Progenitor cell of endocrine pancreas (in vitro differentiated cells): ENCODE measurements around the gene NLRP14. TPM values are rescaled to one million over a fixed set of nuclear protein-coding genes. Genes with fewer than 3 reads are reported as not detected.

ENCODE experiments used
- DNase-seq: peaks from one replicate; pipeline ENCODE4 v3.0.0; 2021; ENCODE audit warnings: low spot score; ENCODE audit not compliant: unreplicated experiment
- H3K27ac Mint-ChIP-seq: 2 replicates; pipeline ENCODE4 v1.8.0; 2021; ENCODE audit warnings: mild to moderate bottlenecking, moderate library complexity, mixed read lengths
- H3K27me3 Mint-ChIP-seq: 2 replicates; pipeline ENCODE4 v1.8.0; 2021; ENCODE audit warnings: mixed read lengths
- H3K36me3 Mint-ChIP-seq: 2 replicates; pipeline ENCODE4 v1.8.0; 2022; ENCODE audit warnings: mixed read lengths; ENCODE audit not compliant: insufficient read depth
- H3K4me1 Mint-ChIP-seq: 2 replicates; pipeline ENCODE4 v1.8.0; 2021; ENCODE audit warnings: low read depth, mixed read lengths
- H3K4me3 Mint-ChIP-seq: 2 replicates; pipeline ENCODE4 v1.8.0; 2021; ENCODE audit warnings: low read depth, mild to moderate bottlenecking, moderate library complexity, mixed read lengths
- H3K9me3 Mint-ChIP-seq: 2 replicates; pipeline ENCODE4 v1.8.0; 2021; ENCODE audit warnings: low read depth, mixed read lengths
- total RNA-seq: library from RNA; stranded (reverse); gene quantifications from 2 replicates; pipeline ENCODE4 v1.2.1, GENCODE V29; 2021
- TF ChIP-seq, protein P1 (sequence below): fragments of 200-600 bp; sonication (generic); IDR thresholded peaks from one replicate; pipeline ENCODE4 v1.5.0; 2021; ENCODE audit warnings: antibody characterized with exemption, mild to moderate bottlenecking; ENCODE audit not compliant: unreplicated experiment

Gene NLRP14
- total RNA-seq, 1 donor from 2014 or later = 0.26 TPM

DNA sequence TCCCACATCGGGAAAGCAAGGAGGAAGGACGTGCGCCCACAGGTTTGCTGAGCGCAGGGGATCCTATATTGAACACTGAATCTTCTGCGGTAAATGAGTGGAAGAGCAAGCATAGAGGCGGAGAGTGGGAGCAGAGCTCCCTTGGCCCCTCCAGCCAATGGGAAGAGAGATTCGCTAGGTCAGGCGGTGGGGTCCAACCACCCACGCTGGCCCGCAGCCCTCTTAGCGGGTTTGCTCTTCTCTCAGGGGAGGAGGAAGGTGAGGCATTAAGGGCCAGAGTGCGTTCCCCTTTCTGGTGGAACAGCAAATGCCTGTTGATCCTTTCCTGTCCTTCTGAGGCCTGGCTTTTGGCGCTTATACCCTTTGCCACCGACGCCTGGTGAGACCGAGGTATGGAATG, 10.6 kb downstream of the NLRP14 start:
- DNase-seq = no peak
- Mint-ChIP-seq H3K9me3 (no peaks in the 10 kb centered on the region), H3K4me3 (no peak overlapping the region), H3K36me3 (no peaks in the 10 kb centered on the region), H3K27ac (no peak overlapping the region), H3K27me3 (peaks cover 14% of the 10 kb centered on the region), H3K4me1 (peaks cover 2% of the 10 kb centered on the region)
- TF ChIP-seq, protein P1, sequence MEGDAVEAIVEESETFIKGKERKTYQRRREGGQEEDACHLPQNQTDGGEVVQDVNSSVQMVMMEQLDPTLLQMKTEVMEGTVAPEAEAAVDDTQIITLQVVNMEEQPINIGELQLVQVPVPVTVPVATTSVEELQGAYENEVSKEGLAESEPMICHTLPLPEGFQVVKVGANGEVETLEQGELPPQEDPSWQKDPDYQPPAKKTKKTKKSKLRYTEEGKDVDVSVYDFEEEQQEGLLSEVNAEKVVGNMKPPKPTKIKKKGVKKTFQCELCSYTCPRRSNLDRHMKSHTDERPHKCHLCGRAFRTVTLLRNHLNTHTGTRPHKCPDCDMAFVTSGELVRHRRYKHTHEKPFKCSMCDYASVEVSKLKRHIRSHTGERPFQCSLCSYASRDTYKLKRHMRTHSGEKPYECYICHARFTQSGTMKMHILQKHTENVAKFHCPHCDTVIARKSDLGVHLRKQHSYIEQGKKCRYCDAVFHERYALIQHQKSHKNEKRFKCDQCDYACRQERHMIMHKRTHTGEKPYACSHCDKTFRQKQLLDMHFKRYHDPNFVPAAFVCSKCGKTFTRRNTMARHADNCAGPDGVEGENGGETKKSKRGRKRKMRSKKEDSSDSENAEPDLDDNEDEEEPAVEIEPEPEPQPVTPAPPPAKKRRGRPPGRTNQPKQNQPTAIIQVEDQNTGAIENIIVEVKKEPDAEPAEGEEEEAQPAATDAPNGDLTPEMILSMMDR = no peak

DNA sequence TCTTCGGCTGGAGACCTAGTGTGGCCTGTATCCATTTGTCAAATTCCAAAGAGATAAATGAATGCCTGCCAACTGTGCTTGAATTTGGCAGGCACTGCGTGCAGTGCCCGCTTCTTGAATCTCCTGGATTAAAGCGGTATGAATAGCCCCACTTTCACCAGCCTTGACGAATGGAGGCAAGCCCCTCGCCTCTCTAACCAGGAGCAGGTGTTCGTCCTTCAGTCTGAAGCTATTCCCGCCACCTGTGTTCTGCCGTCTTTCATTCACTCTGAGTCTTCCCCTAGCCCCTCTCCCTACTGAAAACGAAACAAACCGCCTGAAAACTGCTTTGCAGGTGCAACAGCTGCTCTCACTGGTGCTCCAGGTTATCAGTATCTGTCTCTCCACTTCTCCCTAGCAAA, 11.2 kb downstream of the NLRP14 start:
- H3K4me3 Mint-ChIP-seq = no peak overlapping the region
- no peak for DNase-seq
- H3K27ac Mint-ChIP-seq = no peak overlapping the region
- TF ChIP-seq, protein P1 = no peak
- peaks cover 2% of the 10 kb centered on the region for H3K4me1 Mint-ChIP-seq
- peaks cover 11% of the 10 kb centered on the region for H3K27me3 Mint-ChIP-seq
- H3K36me3 Mint-ChIP-seq = no peaks in the 10 kb centered on the region
- H3K9me3 Mint-ChIP-seq = no peaks in the 10 kb centered on the region

DNA sequence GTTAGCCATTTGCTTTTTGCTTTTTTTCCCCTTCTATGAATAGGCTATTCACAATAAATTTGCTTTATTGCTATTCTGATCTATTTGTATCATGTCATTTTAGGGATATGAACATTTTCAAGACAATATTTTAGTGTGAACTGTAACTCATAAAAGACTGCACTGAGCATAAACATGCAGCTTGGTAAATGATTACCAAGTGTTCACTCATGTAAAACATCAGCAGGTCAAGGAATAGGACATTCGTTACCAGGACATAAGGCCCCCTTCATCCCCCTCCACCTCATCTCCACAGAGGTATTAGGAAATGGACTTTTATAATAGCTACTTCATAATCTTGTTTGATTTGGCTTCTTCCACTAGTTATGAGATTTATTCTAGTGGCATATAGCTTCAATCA, 12.4 kb downstream of the NLRP14 start:
- Mint-ChIP-seq H3K9me3 (no peaks in the 10 kb centered on the region), H3K27me3 (peaks cover 11% of the 10 kb centered on the region), H3K27ac (no peak overlapping the region), H3K36me3 (no peaks in the 10 kb centered on the region), H3K4me3 (no peak overlapping the region), H3K4me1 (peaks cover 2% of the 10 kb centered on the region)
- TF ChIP-seq, protein P1 = no peak
- DNase-seq = no peak

DNA sequence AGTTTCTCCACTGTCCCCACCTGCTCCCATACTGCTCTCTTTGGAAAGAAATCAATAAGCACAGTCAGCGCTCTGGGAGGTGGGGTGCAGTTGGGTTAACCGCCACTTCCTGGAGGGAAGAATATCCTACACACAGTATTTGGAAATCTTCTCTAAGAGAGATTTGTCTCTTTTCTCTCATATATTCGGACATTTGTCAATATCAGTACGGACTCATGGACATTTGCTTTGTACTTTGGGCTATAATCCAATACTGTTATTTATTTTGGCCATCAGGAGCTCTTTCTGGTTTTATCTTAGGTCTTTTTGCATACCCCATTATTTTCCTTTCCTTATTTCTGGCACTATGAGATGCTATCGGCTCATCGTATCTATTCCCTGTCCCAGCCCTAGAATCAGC, 13.7 kb downstream of the NLRP14 start:
- DNase-seq = no peak
- no peak overlapping the region for H3K27ac Mint-ChIP-seq

DNA sequence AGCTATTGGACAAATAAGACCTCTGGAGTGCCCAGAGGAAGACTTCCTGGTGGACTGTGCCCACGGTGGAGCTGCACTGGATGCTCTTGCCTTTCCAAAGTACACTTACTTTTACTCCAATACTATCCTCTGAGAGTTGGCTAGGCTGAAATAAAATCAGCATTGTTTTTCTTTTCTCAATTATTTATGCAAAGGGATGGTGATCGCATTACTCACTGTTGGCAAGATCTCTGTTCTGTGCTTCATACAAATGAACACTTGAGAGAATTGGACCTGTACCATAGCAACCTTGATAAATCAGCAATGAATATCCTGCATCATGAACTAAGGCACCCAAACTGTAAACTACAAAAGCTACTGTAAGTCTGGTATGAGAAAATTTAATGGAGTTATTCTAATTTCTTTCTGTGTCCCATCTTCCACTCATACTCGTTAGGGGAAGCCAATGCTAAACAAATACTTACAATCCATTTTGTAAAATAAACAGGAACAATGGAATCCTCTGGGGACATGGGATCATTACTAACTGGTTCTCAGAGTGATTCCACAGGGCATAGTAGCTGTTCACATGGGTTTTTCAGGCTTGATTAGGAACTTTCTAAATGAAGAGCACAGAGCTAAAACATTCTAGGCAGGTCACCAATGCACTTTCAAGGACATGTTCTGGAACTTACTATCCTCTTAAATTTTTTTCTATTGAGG, 26.3 kb downstream of the NLRP14 start:
- Mint-ChIP-seq H3K4me3 (no peak overlapping the region), H3K9me3 (no peaks in the 10 kb centered on the region)
- TF ChIP-seq, protein P1 = no peak

More for the DNA sequence above, 13.7 kb downstream of the NLRP14 start:
- Mint-ChIP-seq H3K4me3 (no peak overlapping the region), H3K27me3 (peaks cover 7% of the 10 kb centered on the region), H3K9me3 (no peaks in the 10 kb centered on the region), H3K4me1 (peaks cover 2% of the 10 kb centered on the region), H3K36me3 (no peaks in the 10 kb centered on the region)
- TF ChIP-seq, protein P1 = no peak

More for the DNA sequence above, 26.3 kb downstream of the NLRP14 start:
- DNase-seq = no peak
- no peak overlapping the region for H3K27ac Mint-ChIP-seq
- no peaks in the 10 kb centered on the region for H3K4me1 Mint-ChIP-seq
- no peaks in the 10 kb centered on the region for H3K27me3 Mint-ChIP-seq
- H3K36me3 Mint-ChIP-seq = no peaks in the 10 kb centered on the region
